T-helper 1 cell treated with Interleukin-12 subunit alpha and Interleukin-12 subunit beta and Interleukin-4 antibody, amounts not matched to agents 30 μg/mL and 1 μg/mL, for 36 hours (primary cell): Measurements from ENCODE around the gene IFITM1.
"Not testable (repeated sequence)": the region's sequence is repeated elsewhere in the genome, so short reads cannot be mapped to it uniquely, and the experiment has no call there.

ENCODE experiments used
- H3K27ac Mint-ChIP-seq: one replicate; pipeline ENCODE4 v1.8.0; 2021; ENCODE audit warnings: mild to moderate bottlenecking, mixed read lengths
- H3K27me3 Mint-ChIP-seq: one replicate; pipeline ENCODE4 v1.8.0; 2021; ENCODE audit warnings: low read depth, mixed read lengths
- H3K36me3 Mint-ChIP-seq: one replicate; pipeline ENCODE4 v1.8.0; 2021; ENCODE audit warnings: low read depth, mixed read lengths
- H3K4me1 Mint-ChIP-seq: one replicate; pipeline ENCODE4 v1.8.0; 2021; ENCODE audit warnings: low read depth, mixed read lengths
- H3K4me3 Mint-ChIP-seq: one replicate; pipeline ENCODE4 v1.8.0; 2021; ENCODE audit warnings: mild to moderate bottlenecking, moderate library complexity, mixed read lengths
- H3K9me3 Mint-ChIP-seq: one replicate; pipeline ENCODE4 v1.8.0; 2021; ENCODE audit warnings: mixed read lengths

Gene IFITM1

GRCh38 chr11:360326-361280, 46.8 kb downstream of the IFITM1 start:
- H3K4me1 Mint-ChIP-seq, result peaks cover 4% of the 10 kb centered on the region
- H3K36me3 Mint-ChIP-seq, result no peaks in the 10 kb centered on the region
- H3K27ac Mint-ChIP-seq, result no peak overlapping the region
- H3K4me3 Mint-ChIP-seq, result no peak overlapping the region
- H3K9me3 Mint-ChIP-seq, result peaks cover 5% of the 10 kb centered on the region
- peaks cover 4% of the 10 kb centered on the region for H3K27me3 Mint-ChIP-seq

DNA sequence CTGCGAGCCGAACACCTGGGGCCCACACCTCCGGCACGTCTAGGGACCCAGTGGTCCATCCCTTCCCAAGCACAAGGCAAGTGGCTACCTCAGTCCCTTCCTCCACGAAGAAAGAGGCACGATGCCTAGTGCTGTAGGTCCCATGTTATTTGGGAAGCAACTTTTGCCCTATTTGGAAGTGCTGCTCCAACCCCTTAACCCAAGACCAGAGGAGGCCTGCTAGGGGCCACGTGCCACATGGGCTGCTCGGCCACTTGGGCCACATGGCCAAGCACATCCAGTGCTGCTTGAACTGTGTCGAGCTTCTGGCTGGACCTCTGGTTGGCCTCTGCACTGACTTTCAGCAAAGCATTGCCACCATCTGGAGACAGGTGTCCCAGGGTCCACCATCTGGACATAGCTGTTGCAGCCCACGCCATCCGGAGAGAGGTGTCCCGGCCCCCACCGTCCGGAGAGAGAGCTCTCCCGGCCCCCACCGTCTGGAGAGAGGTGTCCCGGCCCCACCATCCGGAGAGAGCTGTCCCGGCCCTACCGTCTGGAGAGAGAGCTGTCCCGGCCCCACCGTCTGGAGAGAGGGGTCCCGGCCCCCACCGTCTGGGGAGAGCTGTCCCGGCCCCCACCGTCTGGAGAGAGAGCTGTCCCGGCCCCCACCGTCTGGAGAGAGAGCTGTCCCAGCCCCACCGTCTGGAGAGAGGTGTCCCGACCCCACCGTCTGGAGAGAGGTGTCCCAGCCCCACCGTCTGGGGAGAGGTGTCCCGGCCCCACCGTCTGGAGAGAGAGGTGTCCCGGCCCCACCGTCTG, 49.0 kb downstream of the IFITM1 start:
- H3K36me3 Mint-ChIP-seq, result no peaks in the 10 kb centered on the region
- H3K4me1 Mint-ChIP-seq, result peaks cover 6% of the 10 kb centered on the region
- no peak overlapping the region for H3K27ac Mint-ChIP-seq
- H3K4me3 Mint-ChIP-seq, result no peak overlapping the region
- H3K9me3 Mint-ChIP-seq, result peaks cover 5% of the 10 kb centered on the region
- H3K27me3 Mint-ChIP-seq, result peaks cover 21% of the 10 kb centered on the region

- H3K27me3 Mint-ChIP-seq, result peaks cover 27% of the 10 kb centered on the region
- not testable (repeated sequence) for H3K9me3 Mint-ChIP-seq, H3K27ac Mint-ChIP-seq, H3K36me3 Mint-ChIP-seq, H3K4me1 Mint-ChIP-seq, H3K4me3 Mint-ChIP-seq
Observed at GRCh38 chr11:363443-363805, 49.6 kb downstream of the IFITM1 start.

DNA sequence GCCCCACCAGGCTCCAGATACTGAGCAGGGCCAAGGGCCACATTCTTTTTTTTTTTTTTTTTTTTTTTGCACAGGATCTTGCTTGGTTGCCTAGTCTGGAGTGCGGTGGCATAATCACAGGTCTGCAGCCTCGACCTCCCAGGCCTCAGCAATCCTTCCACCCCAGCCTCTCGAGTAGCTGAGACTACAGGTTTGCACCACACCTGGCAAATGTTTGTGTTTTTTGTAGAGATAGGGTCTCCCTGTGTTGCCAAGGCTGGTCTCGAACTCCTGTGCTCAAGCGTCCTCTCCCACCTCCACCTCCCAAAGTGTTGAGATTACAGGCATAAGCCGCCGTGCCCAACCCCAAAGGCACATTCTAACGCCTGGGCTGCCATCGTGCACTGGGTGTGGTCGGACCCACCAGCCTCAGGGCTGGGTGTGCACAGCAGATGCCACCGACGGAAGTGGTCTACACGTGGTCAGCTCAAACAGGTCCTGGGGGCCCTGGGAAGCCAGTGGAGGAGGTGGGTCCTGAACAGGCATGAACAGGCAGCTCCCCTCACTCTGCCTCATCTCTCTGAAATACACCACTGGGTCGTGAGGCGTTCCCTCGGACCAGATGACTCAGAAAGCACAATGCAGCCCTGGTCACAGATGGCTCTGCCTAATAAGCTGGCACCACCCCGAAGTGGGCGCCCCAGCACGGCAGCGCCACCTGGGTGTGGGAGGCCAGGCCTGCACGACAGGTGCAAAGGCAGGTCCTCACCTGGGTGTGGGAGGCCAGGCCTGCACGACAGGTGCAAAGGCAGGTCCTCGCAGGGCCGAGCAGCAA, 50.3 kb downstream of the IFITM1 start:
- Mint-ChIP-seq H3K27ac (no peak overlapping the region), H3K4me1 (peaks cover 10% of the 10 kb centered on the region), H3K36me3 (no peaks in the 10 kb centered on the region), H3K9me3 (peaks cover 5% of the 10 kb centered on the region), H3K4me3 (no peak overlapping the region), H3K27me3 (peaks cover 30% of the 10 kb centered on the region)
